ENCODE measurements around the gene HABP4.

The HABP4 gene

GRCh38 chr9:96523374-96523773 is 73.4 kb downstream of the HABP4 start:
- ChIA-PET POLR2A (interaction anchor here (0.6 kb wide), 1 partner anchor 195 kb away, joined by 4 read pairs; no protein-coding TSS in a partner anchor), CTCF (interaction anchor here (1.1 to 1.4 kb wide), 2 partner anchors 8 to 12 kb away, joined by 3 read pairs; no protein-coding TSS in a partner anchor)
- no peak overlapping the region for H3K4me3 ChIP-seq (ENCODE audit: low read depth, low read length)
- DNase-seq (ENCODE audit: low read depth, low spot score) = no peak
- no peak for TF ChIP-seq CTCF (IDR thresholded peaks at IDR 0.05; ENCODE audit: insufficient read depth, low read length, missing control alignments)

GRCh38 chr9:96524045-96524444 is 74.1 kb downstream of the HABP4 start:
- H3K4me3 ChIP-seq (ENCODE audit: low read depth, low read length) = no peak overlapping the region
- ChIA-PET CTCF (interaction anchor here (1.1 kb wide), 1 partner anchor 13 kb away, joined by 3 read pairs; no protein-coding TSS in a partner anchor), POLR2A (no interaction called here)
- no peak for DNase-seq (ENCODE audit: low read depth, low spot score)
- TF ChIP-seq CTCF (IDR thresholded peaks at IDR 0.05; ENCODE audit: insufficient read depth, low read length, missing control alignments) = no peak

- no peak overlapping the region for H3K4me3 ChIP-seq (ENCODE audit: low read depth, low read length)
- POLR2A ChIA-PET = no interaction called here
- CTCF ChIA-PET = interaction anchor here (1.1 to 1.3 kb wide), 2 partner anchors 9 to 14 kb away, joined by 3 read pairs; no protein-coding TSS in a partner anchor
- DNase-seq (ENCODE audit: low read depth, low spot score) = no peak
- TF ChIP-seq CTCF (IDR thresholded peaks at IDR 0.05; ENCODE audit: insufficient read depth, low read length, missing control alignments) = no peak
These were observed 74.8 kb downstream of the HABP4 start for GRCh38 chr9:96524764-96525163.

- CTCF ChIA-PET = interaction anchor here (1.0 kb wide), 1 partner anchor 12 kb away, joined by 3 read pairs; no protein-coding TSS in a partner anchor
- no peak for TF ChIP-seq CTCF (IDR thresholded peaks at IDR 0.05; ENCODE audit: insufficient read depth, low read length, missing control alignments)
- H3K4me3 ChIP-seq (ENCODE audit: low read depth, low read length) = no peak overlapping the region
- DNase-seq (ENCODE audit: low read depth, low spot score) = no peak
- POLR2A ChIA-PET = no interaction called here
These were observed 82.2 kb downstream of the HABP4 start for GRCh38 chr9:96532173-96532572.

GRCh38 chr9:96540106-96540505 is 90.1 kb downstream of the HABP4 start:
- ChIA-PET CTCF (interaction anchor here (0.7 to 0.8 kb wide), 2 partner anchors 23 to 69 kb away, joined by 3 read pairs; no protein-coding TSS in a partner anchor), POLR2A (interaction anchor here (0.6 kb wide), 1 partner anchor 11 kb away, joined by 6 read pairs; no protein-coding TSS in a partner anchor)
- TF ChIP-seq CTCF (IDR thresholded peaks at IDR 0.05; ENCODE audit: insufficient read depth, low read length, missing control alignments) = no peak
- no peak overlapping the region for H3K4me3 ChIP-seq (ENCODE audit: low read depth, low read length)
- DNase-seq (ENCODE audit: low read depth, low spot score) = no peak

All from AG04449 (cell line).